ENCODE data around the gene CGNL1.

CGNL1 gene

GRCh38 chr15:57375827-57376695 lies at the start of gene CGNL1:
Gene CGNL1, plus strand, starts transcription at chr15:57376505. Its CDS starts 61,495 bp downstream, at chr15:57438000.
- DNase-seq (ENCODE audit: low read depth), result no peak

DNA sequence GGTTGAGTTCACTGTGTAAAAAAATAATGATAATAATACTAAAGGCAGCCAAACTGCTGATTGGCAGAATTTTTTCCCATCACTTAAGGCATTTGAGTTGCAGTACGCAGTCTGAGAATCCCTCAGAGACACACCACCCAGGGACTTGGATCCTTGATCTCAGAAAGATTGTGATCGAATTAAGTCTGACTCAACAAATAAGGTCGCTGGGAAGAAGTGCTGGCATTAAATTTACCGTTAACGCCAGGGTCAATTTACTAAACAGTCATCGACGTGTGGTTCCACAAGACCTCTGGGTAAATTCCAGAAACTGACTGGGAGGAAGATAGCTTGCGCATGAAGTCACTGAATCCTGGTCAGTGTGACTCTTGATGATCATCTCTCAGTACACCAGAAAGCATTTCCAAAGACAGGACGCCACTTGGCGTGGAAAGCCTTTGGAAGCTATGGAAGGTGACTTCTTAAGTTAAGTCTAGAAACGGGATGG lies 48.3 kb upstream of the CGNL1 start:
- DNase-seq (ENCODE audit: low read depth), result no peak

- DNase-seq (ENCODE audit: low read depth), result no peak
Observed at GRCh38 chr15:57328479-57328878, 47.8 kb upstream of the CGNL1 start.

- DNase-seq (ENCODE audit: low read depth), result no peak
Observed at GRCh38 chr15:57328897-57329296, 47.4 kb upstream of the CGNL1 start.

- DNase-seq (ENCODE audit: low read depth), result no peak
Observed at GRCh38 chr15:57329582-57330367, 46.5 kb upstream of the CGNL1 start.

DNA sequence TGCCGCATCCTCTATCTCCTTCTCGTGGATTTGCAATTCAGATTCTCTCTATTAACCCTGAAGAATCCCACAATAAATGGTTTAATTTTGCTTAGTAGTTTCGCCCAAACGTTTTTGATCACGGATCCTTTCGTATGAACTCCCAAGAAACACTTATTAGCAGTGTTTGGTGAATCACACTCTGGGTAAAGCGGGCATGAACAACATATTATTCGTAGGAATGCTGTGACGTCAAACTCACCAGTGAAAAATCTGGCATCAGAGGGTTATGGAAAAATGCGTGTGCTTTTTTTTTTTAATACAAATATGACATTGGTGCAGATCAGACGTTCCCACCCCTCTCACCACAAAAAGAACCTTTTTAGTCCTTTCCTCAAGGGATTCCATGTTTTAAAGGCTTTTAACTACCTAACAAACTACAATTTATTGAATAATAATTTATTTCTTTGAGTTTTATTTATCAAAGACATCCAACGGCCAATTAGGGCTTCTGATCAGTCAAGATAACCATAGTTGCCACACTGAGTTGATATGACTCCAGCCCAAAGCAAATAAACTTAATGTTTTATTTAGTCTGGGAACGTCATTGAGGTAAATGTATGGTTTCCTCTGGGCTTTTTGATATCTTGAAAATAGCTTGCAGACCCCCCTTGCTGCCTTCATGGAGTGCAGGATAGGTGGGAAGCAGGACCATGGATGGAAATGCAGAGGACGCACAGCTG lies 45.5 kb upstream of the CGNL1 start:
- DNase-seq (ENCODE audit: low read depth), result no peak

GRCh38 chr15:57332326-57332725 lies 44.0 kb upstream of the CGNL1 start:
- no peak for DNase-seq (ENCODE audit: low read depth)

- DNase-seq (ENCODE audit: low read depth), result no peak
Observed at GRCh38 chr15:57333487-57333886, 42.8 kb upstream of the CGNL1 start.

DNA sequence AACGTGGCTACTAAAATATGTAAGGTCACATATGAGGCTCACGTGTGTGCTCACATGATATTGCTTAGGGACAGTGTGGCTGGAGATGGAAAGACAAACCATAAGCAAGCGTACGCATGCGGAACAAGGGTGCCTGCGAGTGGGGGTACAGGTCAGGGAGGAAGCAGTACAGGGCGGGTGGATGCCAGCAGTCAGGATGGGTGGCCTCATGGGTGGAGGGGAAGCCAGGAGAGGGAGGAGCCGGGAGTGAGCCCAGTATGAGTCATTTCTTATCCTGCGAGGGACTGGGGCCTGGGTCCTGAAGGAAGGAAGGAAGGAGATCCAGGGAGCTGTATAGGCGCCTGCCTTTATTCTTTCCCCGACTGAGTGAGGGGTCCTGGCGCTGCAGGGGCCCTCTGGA lies 42.0 kb upstream of the CGNL1 start:
- no peak for DNase-seq (ENCODE audit: low read depth)

DNA sequence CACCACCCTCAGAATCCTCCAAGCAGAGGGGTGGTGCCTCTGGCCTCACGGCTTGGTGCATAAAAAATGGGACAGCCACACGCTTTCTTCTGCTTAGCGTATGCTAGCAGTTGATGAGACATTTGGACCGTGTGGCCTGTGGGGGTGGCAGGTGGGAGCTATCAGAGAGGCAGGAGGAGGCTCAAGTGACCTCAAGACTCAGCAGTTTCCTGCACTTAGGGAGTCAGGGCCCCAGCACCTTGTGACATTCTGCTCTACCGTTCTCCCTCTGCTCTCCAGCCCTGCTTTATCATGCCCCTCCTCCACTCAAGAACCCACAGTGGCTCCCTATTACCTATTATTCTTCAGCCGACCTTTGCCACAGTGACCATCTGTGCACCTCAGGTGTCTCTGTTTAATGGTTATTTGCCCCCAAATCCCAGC lies 41.0 kb upstream of the CGNL1 start:
- no peak for DNase-seq (ENCODE audit: low read depth)

- DNase-seq (ENCODE audit: low read depth), result no peak
Observed at GRCh38 chr15:57335719-57336118, 40.6 kb upstream of the CGNL1 start.

DNA sequence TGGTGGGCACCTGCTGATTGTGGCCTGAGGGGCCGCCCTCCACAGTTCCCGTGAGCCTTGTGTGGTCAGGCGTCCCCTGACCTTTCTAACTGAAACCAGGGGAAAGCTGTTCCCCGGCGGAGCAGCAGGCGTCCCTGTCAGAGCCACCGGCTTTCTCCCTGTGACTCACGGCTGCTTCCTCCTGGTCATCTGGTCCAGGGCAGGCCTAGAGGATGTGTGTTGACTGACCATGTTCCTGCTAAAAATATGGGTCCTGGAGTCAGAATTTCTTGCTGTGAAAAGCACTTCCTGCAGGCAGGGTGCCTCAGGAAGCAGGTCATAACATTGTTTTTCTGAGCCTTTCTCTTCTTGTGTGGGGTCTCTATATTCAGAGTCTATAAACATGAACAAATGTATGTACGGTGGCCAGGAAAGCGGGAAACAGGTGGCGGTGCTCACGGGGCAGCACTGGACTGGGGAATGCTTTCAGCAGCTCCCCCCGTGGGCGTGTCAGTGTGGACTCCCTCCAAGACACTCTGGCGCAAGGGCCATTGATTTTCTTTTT lies 38.4 kb upstream of the CGNL1 start:
- no peak for DNase-seq (ENCODE audit: low read depth)

DNA sequence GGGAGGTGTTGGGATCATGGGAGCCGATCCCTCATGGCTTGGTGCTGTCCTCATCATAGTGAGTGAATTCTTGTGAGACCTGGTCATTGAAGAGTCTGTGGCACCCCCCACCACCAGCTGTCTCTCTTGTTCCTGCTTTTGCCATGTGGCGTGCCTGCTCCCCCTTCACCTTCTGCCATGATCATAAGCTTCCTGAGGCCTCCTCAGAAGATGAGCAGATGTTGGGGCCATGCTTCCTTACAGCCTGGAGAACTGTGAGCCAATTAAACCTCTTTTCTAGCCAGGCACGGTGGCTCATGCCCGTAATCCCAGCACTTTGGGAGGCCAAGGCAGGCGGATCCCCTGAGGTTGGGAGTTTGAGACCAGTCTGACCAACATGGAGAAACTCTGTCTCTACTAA lies 37.0 kb upstream of the CGNL1 start:
- no peak for DNase-seq (ENCODE audit: low read depth)

DNA sequence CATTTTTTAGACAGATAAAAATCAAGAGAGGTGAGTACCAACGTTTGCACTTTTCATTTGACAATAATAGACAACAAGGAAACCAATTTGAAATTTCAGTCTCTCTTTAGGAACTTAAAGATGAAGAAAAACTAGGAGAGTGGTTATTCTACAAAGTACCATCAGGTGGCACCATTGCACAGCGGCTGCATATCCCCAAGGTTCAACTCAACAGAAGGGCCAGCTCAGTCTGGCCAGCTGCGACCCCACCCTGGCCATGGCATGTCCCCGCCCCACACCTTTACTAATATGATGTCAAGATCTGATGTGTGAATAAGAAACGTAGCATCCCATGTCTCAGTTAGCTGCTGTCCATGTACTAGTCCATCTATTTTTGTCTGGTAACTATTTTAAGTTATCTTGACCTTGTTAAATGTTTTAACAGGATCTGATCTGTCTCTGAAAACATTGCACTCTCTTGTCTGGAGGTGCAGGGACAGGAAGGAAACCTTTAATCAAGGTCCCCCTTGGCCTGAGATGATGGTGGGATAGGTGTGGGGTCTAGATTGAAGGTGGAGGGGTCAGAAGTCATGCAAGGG lies 35.5 kb upstream of the CGNL1 start:
- peak; percentile 11 for DNase-seq (ENCODE audit: low read depth)

DNA sequence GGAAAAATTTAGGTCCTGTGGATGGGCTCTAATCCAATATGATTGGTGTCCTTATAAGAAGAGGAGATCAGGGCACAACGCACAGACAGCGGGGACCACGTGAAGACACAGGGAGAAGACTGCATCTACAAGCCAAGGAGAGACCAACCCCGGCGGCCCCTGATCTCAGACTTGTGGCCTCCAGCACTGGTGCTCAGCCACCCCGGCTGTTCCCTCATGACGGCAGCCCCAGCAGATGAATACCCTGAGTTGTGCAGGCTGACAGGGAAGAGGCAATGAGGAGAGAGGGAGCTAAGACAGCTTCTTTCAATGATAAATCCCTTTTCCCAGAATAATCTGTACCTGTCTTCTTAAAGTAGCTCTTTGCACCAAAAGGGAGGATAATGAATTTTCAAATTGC lies 33.3 kb upstream of the CGNL1 start:
- DNase-seq (ENCODE audit: low read depth), result no peak

- no peak for DNase-seq (ENCODE audit: low read depth)
Observed at GRCh38 chr15:57343498-57343897, 32.8 kb upstream of the CGNL1 start.

DNA sequence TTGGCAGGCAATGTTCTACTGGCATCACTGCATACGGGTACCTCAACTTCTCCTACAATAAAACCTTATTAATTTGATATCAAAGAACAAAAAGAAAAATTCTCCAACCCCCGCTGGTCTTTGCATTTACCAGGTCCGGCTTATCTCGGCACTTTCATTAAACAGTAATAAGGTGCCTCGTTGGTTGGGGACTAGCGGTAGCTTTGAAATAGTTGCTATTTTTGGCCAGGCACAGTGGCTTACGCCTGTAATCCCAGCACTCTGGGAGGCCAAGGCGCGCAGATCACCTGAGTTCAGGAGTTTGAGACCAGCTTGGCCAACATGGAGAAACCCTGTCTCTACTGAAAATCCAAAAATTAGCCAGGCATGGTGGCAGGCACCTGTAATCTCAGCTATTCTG lies 32.0 kb upstream of the CGNL1 start:
- no peak for DNase-seq (ENCODE audit: low read depth)

- DNase-seq (ENCODE audit: low read depth), result no peak
Observed at GRCh38 chr15:57345584-57345983, 30.7 kb upstream of the CGNL1 start.

DNA sequence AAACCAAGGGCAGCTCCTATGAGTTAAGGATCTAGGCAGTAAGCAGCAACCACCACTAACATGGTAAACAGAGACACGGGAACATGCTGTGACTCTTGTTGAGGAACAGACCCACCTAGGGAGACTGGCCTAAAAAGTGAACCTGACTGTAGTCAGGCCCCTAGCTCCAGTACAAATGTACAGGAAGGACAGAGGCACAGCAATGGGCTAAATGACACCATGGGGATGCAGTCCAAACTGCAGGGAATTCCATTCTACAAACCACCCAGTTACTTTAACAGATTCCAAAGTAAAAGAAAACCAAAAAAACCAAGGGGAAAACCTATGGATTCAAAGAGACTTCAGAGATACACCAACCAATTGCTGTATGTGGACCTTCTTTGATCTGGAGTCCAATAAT lies 28.2 kb upstream of the CGNL1 start:
- DNase-seq (ENCODE audit: low read depth), result no peak

GRCh38 chr15:57352535-57353316 lies 23.6 kb upstream of the CGNL1 start:
- no peak for DNase-seq (ENCODE audit: low read depth)

DNA sequence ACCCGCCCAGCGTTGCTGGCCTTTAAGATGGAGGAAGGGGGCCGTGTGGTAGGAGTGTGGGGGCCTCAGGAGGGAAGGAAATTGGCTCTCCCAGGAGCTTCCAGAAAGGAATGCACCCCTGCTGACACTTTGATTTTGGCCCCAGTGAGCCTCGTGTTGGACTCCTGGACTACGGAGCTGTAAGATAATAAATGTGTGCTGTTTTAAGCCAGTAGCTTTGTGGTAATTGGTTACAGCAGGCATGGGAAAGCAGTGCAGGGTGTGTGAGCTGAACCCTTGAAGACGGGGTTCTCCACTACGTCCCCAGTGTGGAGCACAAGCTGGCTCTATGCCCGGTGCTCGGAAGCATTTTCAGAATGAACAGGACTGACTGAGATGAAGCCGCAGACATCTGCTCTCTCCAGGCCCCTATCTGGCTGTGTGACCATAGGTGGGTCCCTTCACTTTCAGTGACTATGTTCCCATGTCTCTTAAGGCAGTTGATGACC lies 22.9 kb upstream of the CGNL1 start:
- no peak for DNase-seq (ENCODE audit: low read depth)

Measured in activated T-cell treated with anti-CD3 and anti-CD28 coated beads for 24 hours (primary cell).